Measurements from ENCODE around the gene ATP13A5. TPM values are rescaled to one million over a fixed set of nuclear protein-coding genes. Genes with fewer than 3 reads are reported as not detected.

The ATP13A5 gene
- total RNA-seq, 1 experiment from 2014 or later, result not detected

DNA sequence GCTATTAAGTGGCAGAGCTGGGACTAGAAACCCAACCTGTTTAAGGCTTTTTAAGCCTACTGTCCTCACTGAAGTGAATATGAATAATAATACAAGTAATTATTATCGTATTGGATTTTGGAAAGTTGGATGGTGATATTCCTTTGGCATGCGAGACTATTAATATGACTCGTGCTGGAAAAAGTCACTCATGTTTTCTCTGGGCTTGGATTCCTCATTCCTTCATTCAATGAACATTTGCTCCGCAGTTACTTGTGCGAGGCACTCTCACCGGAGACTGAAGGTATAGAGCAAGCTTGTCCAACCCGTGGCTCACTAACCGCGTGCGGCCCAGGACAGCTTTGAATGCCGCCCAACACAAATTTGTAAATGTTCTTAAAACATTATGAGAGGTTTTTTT, 136.8 kb downstream of the ATP13A5 start:
- Histone ChIP-seq H3K56ac (ENCODE audit: insufficient read length, low read depth, low read length) (no peak overlapping the region), H3K23me2 (ENCODE audit: insufficient read length, low read depth, low read length, poor library complexity, severe bottlenecking) (peaks cover 10% of the 10 kb centered on the region), H2AFZ (ENCODE audit: low read length) (no peak overlapping the region), H4K20me1 (ENCODE audit: control insufficient read depth, insufficient read depth, insufficient read length) (no peaks in the 10 kb centered on the region), H2AK5ac (ENCODE audit: insufficient read length, low read length) (no peak overlapping the region), H3K9ac (ENCODE audit: extremely low read depth, insufficient read length, low read length) (no peak overlapping the region), H2BK20ac (ENCODE audit: low read depth, low read length, poor library complexity, severe bottlenecking) (no peak overlapping the region), H2BK12ac (ENCODE audit: insufficient read length, low read depth, low read length) (no peak overlapping the region), H3K27ac (ENCODE audit: insufficient read length, low read depth, low read length) (no peak overlapping the region), H3T11ph (ENCODE audit: low read length) (no peak overlapping the region), H3K79me1 (ENCODE audit: insufficient read depth, low read depth, low read length, poor library complexity, severe bottlenecking) (peaks cover 3% of the 10 kb centered on the region), H3K18ac (ENCODE audit: insufficient read length, low read depth, low read length) (no peak overlapping the region), H3K4me2 (ENCODE audit: insufficient read depth, insufficient read length, low read length) (peak overlapping the region; percentile 96), H2BK120ac (ENCODE audit: low read depth, low read length, poor library complexity, severe bottlenecking) (no peak overlapping the region), H2BK15ac (ENCODE audit: low read depth, low read length) (no peak overlapping the region), H3K27me3 (ENCODE audit: insufficient read depth, low read length) (no peaks in the 10 kb centered on the region), H3K4ac (ENCODE audit: low read depth, low read length) (no peak overlapping the region), H3K23ac (ENCODE audit: insufficient read length, low read depth, low read length) (no peak overlapping the region), H2BK5ac (ENCODE audit: insufficient read length, low read length) (no peak overlapping the region), H4K91ac (ENCODE audit: insufficient read length, low read depth, low read length) (no peak overlapping the region), H3K79me2 (ENCODE audit: insufficient read depth, low read length) (no peaks in the 10 kb centered on the region), H3K9me3 (ENCODE audit: control insufficient read depth, low read depth, low read length) (no peaks in the 10 kb centered on the region), H3K4me1 (ENCODE audit: insufficient read depth, low read length) (peaks cover 2% of the 10 kb centered on the region; the same call in 1 of the 2 replicates), H3K14ac (ENCODE audit: insufficient read depth, low read length) (no peak overlapping the region), H4K5ac (ENCODE audit: insufficient read length, low read depth, low read length) (no peak overlapping the region), H4K8ac (replicated peaks; ENCODE audit: insufficient read length, low read depth, low read length) (no peak overlapping the region)
- peaks cover 16 to 20% of the 10 kb centered on the region in 2 experiments for H3K4me1 Mint-ChIP-seq
- peaks cover 18% of the 10 kb centered on the region for H3K27me3 Mint-ChIP-seq (ENCODE audit: low read depth)
- TF ChIP-seq, protein P1, sequence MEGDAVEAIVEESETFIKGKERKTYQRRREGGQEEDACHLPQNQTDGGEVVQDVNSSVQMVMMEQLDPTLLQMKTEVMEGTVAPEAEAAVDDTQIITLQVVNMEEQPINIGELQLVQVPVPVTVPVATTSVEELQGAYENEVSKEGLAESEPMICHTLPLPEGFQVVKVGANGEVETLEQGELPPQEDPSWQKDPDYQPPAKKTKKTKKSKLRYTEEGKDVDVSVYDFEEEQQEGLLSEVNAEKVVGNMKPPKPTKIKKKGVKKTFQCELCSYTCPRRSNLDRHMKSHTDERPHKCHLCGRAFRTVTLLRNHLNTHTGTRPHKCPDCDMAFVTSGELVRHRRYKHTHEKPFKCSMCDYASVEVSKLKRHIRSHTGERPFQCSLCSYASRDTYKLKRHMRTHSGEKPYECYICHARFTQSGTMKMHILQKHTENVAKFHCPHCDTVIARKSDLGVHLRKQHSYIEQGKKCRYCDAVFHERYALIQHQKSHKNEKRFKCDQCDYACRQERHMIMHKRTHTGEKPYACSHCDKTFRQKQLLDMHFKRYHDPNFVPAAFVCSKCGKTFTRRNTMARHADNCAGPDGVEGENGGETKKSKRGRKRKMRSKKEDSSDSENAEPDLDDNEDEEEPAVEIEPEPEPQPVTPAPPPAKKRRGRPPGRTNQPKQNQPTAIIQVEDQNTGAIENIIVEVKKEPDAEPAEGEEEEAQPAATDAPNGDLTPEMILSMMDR (conservative IDR thresholded peaks at IDR 0.05), result no peak
- H3K4me3 Mint-ChIP-seq, result peak overlapping the region; percentile 70 to 78
- no peak overlapping the region for H3K27ac Mint-ChIP-seq
- no peak for DNase-seq
- 100% methylated on average over 2 of the region's 11 CpGs for WGBS (ENCODE audit: extremely low coverage, insufficient read length, low lambda C conversion rate)
- H3K9me3 Mint-ChIP-seq, result peaks cover 3% of the 10 kb centered on the region in 2 experiments; a peak in 2 of 5 replicates
- peaks cover 0 to 5% (median 0%) of the 10 kb centered on the region in 3 experiments; a peak in 4 of 7 replicates for H3K36me3 Mint-ChIP-seq (ENCODE audit: insufficient read depth in 1 of 3, low read depth in 3 of 3)
